Measurements from ENCODE around the gene RNASEH2A. TPM values are rescaled to one million over a fixed set of nuclear protein-coding genes. Genes with fewer than 3 reads are reported as not detected.
A peak's percentile ranks its signal among the peaks of the same experiment; 100 is the strongest.

Gene RNASEH2A
- total RNA-seq, 2 donors from 2014 or later = 3.0 to 7.9 TPM

- Histone ChIP-seq H3K27ac (peak overlapping the region; percentile 99 to 100), H3K9me3 (no peaks in the 10 kb centered on the region), H3K27me3 (replicated peaks; ENCODE audit: insufficient read depth) (no peaks in the 10 kb centered on the region), H3K36me3 (no peaks in the 10 kb centered on the region), H3K4me3 (peak overlapping the region; percentile 76), H3K4me1 (ENCODE audit: control insufficient read depth in 1 of 2, low read depth in 2 of 2) (peaks cover 45 to 81% of the 10 kb centered on the region in 2 donors)
- peak; percentile 20 for TF ChIP-seq CTCF (IDR thresholded peaks at IDR 0.05)
- no peak for DNase-seq (ENCODE audit: low spot score)
- no peak for ATAC-seq (ENCODE audit: insufficient number of reproducible peaks, low FRiP score, low read depth)
Observed at GRCh38 chr19:12782424-12783290, 23.7 kb upstream of the RNASEH2A start.

GRCh38 chr19:12783291-12783848 lies 23.0 kb upstream of the RNASEH2A start:
- no peak for ATAC-seq (ENCODE audit: insufficient number of reproducible peaks, low FRiP score, low read depth)
- DNase-seq (ENCODE audit: low spot score) = no peak
- Histone ChIP-seq H3K36me3 (no peaks in the 10 kb centered on the region), H3K4me3 (peak overlapping the region; percentile 76), H3K9me3 (no peaks in the 10 kb centered on the region), H3K4me1 (ENCODE audit: control insufficient read depth in 1 of 2, low read depth in 2 of 2) (peaks cover 52 to 81% of the 10 kb centered on the region in 2 donors), H3K27me3 (replicated peaks; ENCODE audit: insufficient read depth) (no peaks in the 10 kb centered on the region), H3K27ac (peak overlapping the region; percentile 99 to 100)
- TF ChIP-seq CTCF (IDR thresholded peaks at IDR 0.05) = no peak

DNA sequence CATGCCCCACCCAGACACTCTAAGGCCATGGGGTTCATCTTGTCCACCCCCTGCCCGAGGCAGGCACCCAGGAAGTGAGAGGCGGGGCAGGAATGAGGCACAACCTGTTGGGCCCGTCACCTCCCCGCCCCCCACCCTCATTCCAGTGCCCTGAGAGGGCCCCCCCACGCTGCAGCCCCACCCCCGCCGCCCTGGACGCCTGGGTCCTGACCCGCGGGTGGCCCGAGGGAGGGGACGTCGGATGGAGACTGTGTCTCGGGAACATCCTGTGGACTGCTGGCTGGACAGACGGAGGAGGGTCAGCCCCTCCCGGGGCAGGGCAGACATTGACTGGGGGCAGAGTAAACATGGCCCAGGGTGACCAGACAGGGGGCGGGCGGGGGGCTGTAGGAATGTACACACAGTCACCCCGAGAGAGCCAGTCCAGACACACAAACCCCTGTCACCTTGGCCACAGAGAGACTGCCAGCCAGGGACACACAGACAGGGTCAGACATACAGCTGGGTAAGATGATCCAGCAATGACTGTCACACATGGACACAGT lies 22.5 kb upstream of the RNASEH2A start:
- H3K4me1 ChIP-seq (ENCODE audit: control insufficient read depth in 1 of 2, low read depth in 2 of 2) = peaks cover 54 to 81% of the 10 kb centered on the region in 2 donors
- ATAC-seq (ENCODE audit: insufficient number of reproducible peaks, low FRiP score, low read depth) (no peak), DNase-seq (ENCODE audit: low spot score) (no peak)
- no peaks in the 10 kb centered on the region for H3K27me3 ChIP-seq (replicated peaks; ENCODE audit: insufficient read depth)
- peak overlapping the region; percentile 76 for H3K4me3 ChIP-seq
- H3K36me3 ChIP-seq = no peaks in the 10 kb centered on the region
- peak overlapping the region; percentile 99 to 100 for H3K27ac ChIP-seq
- H3K9me3 ChIP-seq = no peaks in the 10 kb centered on the region
- TF ChIP-seq CTCF (IDR thresholded peaks at IDR 0.05) = no peak

GRCh38 chr19:12784394-12784870 lies 22.0 kb upstream of the RNASEH2A start:
- H3K4me3 ChIP-seq = no peak overlapping the region
- ATAC-seq (ENCODE audit: insufficient number of reproducible peaks, low FRiP score, low read depth) (no peak), DNase-seq (ENCODE audit: low spot score) (no peak)
- H3K4me1 ChIP-seq (ENCODE audit: control insufficient read depth in 1 of 2, low read depth in 2 of 2) = peaks cover 54 to 81% of the 10 kb centered on the region in 2 donors
- no peaks in the 10 kb centered on the region for H3K27me3 ChIP-seq (replicated peaks; ENCODE audit: insufficient read depth)
- TF ChIP-seq CTCF (IDR thresholded peaks at IDR 0.05) = no peak
- H3K36me3 ChIP-seq = no peaks in the 10 kb centered on the region
- H3K27ac ChIP-seq = peak overlapping the region; percentile 99 to 100
- H3K9me3 ChIP-seq = no peaks in the 10 kb centered on the region

- DNase-seq (ENCODE audit: low spot score) (no peak), ATAC-seq (ENCODE audit: insufficient number of reproducible peaks, low FRiP score, low read depth) (no peak)
- no peak for TF ChIP-seq CTCF (IDR thresholded peaks at IDR 0.05)
- Histone ChIP-seq H3K27me3 (replicated peaks; ENCODE audit: insufficient read depth) (no peaks in the 10 kb centered on the region), H3K4me1 (ENCODE audit: control insufficient read depth in 1 of 2, low read depth in 2 of 2) (peaks cover 53 to 76% of the 10 kb centered on the region in 2 donors), H3K9me3 (no peaks in the 10 kb centered on the region), H3K27ac (peak overlapping the region; percentile 99 to 100), H3K4me3 (no peak overlapping the region), H3K36me3 (no peaks in the 10 kb centered on the region)
Observed at GRCh38 chr19:12784871-12785430, 21.4 kb upstream of the RNASEH2A start.
